ENCODE results near the gene TMEM126B.

TMEM126B gene

DNA sequence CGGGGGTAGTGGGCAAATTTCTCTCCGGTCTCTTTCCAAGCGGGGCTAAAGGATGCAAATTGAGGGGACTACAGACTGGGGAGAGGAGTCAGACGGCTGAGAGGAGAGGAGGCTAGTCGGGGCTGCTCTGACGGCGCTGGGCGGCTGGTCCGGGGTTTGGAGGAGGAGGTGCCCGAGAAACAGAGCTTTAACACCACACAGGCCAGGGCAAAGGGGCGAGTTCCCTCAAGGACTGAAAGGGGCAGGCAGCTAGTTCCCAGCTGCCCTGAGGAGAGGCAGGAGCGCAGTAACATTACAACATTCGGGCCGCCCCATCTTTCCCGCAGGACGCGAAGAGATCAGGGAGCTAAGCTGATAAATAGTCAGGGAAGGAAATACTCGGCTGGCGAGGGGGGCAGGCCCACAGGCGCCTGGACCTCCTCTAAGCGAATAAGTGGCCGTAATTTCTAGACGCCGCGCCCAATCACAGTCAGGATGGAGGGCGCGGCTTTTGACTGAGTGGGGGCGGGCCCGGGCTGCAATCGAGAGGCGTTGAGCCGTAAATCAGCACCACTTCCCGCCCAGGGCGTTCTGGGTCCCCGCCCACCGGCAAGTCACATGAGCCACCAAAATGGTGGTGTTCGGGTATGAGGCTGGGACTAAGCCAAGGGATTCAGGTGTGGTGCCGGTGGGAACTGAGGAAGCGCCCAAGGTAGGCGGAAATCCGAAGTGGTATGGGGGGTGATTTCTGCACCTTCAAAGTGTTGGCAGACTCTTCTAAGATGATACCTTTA lies at the start of gene TMEM126B:
TMEM126B (plus strand) TSS at position 596 of the 773 bp plus-strand sequence; CDS start at position 611, 15 bp downstream.
- TF ChIP-seq GATA2 (IDR thresholded peaks at IDR 0.05; ENCODE audit: low read depth, low read length) (no peak), GATA3 (IDR thresholded peaks at IDR 0.05; ENCODE audit: low read depth, low read length) (no peak)

DNA sequence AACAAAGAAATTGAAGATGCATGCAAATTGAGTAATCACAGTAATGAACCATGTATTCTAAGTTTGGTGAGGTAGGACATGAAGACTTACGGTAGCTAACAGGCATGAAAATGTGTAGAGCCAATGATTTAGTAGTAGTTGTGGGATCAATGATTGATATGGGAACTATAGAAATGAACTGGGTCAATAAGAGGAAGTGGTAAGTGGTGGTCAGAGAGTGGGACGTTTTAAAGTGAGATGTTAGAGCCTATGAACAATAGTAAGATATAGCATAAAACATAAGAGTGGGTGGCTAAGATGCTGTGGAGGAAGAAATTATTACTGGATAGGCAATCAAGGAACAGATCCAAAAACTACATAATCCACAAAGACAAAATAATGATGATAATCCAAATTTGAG lies 46.3 kb upstream of the TMEM126B start:
- no peak for TF ChIP-seq GATA2 (IDR thresholded peaks at IDR 0.05; ENCODE audit: low read depth, low read length)

DNA sequence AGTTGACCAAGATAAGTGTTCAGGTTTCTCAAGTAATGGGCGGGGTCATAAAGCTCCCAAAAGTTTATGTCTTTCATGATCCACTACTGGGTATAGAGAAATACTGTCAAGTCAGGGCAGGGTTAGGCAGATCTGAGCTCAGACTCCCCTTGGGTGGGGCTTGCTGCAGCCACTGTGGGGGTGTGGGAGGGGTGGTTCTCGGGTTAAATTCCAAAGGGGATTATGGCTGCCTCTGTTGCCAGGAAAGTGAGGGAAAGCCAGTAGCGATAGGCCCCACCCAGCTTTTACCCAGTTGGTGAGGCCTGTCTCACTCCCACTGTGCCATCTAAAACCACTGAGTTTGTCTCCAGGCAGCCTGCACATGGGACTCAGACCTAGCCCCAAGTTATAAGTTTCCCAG lies 39.0 kb upstream of the TMEM126B start:
- TF ChIP-seq GATA3 (IDR thresholded peaks at IDR 0.05; ENCODE audit: low read depth, low read length): no peak
- TF ChIP-seq GATA2 (IDR thresholded peaks at IDR 0.05; ENCODE audit: low read depth, low read length): no peak

DNA sequence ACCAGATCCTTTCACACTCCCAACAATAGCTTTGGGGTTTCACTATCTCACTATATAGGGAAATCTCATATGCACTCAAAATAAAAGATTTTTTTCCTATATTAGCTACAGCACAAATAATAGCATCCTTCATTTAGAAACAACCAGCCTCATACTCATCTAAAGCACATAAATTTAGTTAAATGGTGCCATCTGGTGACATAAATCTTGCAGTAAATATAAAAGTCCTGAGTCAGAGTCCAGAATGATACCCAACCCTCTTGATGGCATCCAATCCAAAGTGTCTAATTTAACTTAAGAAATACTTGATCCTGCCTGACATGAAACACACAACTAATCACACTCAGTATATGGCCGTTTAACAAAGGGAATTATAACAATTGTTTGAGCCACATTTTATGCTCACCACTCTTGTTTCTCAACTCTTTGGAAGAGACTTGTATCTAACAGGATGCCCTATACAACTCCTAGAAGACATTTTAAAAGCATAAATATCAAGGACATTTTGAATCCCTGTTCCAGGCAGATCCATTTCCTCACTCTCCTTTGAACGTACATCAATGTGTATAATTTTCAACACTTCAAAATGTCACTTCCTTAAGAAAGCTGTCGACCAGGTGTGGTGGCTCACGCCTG lies 37.4 kb upstream of the TMEM126B start:
- no peak for TF ChIP-seq GATA2 (IDR thresholded peaks at IDR 0.05; ENCODE audit: low read depth, low read length)
- no peak for TF ChIP-seq GATA3 (IDR thresholded peaks at IDR 0.05; ENCODE audit: low read depth, low read length)

DNA sequence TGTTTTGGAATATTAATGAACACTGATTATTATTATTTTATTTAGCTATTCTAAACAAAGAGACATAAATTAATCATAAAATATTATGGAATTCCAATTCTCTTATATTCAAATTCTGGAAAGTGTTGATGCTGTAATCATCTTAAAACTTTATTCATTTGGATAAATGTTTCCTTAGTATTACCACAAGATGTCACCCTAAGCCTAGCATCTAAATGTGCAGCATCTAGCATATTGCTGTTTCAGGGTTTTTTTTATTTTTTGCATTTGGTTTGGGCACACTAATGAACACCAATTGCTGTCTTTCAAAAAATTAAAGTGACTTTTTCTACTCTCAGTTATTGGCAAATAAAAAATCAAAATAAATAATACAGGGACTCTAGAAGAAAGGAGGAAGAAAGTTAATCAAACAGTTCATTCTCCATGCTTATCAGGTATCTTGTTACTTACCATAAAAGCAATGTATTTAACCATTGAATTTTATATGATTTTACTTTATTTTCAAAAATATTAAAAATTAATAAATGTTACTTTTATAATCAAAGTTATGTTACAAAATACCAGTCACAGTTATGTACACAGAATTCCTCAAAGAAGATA lies 33.0 kb upstream of the TMEM126B start:
- TF ChIP-seq GATA2 (IDR thresholded peaks at IDR 0.05; ENCODE audit: low read depth, low read length): no peak

DNA sequence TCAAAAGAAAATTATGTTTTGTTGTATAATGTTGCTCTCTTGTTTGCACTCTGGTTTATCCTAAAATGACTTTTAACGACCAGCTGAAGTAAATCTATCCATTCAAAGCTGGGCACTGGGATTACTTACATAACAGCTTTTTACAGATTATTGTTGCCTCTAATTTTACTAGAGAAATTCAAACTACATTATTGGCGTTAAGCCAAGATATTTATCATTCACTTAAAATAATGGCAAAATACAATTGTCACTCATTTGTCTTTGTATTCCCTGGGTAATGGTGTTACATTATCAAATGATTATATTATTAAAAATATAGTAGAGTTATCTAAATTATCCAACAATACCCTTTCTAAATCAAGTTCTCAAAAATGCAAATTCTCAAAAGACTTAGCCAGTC lies 31.5 kb upstream of the TMEM126B start:
- no peak for TF ChIP-seq GATA3 (IDR thresholded peaks at IDR 0.05; ENCODE audit: low read depth, low read length)
- no peak for TF ChIP-seq GATA2 (IDR thresholded peaks at IDR 0.05; ENCODE audit: low read depth, low read length)

DNA sequence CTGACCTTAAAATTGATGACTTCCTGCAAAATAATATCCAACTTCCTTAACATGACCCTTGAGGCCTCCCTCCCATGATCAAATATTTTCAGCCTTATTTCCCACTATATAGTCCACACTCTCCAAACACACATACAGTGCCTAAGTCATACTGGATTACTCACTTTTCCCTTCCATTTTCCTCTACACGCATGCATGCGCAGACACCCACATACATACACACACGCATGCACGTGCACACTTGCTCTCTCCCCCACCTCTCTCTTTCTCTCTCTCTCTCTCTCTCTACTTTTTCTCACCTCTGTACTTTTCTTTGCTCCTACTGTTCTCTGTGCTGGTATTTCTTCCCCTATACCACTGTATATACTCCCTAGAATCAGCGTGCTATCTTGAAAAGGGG lies 29.3 kb upstream of the TMEM126B start:
- TF ChIP-seq GATA2 (IDR thresholded peaks at IDR 0.05; ENCODE audit: low read depth, low read length) (no peak), GATA3 (IDR thresholded peaks at IDR 0.05; ENCODE audit: low read depth, low read length) (no peak)

DNA sequence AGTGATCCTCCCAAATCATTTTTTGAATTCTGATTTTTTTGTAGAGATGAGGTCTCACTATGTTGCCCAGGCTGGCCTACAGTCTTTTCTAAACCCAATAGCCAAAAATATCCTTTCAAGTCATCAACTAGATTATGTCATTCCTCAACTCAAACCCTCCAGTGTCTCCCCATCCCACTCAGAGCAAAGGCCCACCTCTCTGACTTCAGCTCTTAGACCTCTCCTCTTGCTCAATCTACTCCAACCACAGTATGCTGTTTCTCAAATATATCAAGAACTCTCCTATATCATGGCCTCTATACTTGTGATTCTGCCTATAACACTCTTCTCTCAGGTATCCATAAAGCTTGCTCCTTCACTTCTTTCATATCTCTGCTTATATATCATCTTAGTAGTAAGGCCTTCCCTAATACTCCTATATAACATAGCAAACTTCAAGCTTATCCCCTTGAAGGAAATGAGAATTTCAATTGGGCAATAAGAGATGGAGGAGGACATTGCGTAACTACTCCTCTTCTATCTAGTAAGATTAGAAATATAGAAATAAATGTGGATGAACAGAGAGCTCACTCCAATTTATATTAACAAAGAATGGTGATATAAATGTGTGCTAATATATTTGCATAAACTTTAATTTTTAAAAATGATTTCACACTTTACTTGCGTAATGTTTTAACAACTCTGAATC lies 25.7 kb upstream of the TMEM126B start:
- no peak for TF ChIP-seq GATA2 (IDR thresholded peaks at IDR 0.05; ENCODE audit: low read depth, low read length)
- TF ChIP-seq GATA3 (IDR thresholded peaks at IDR 0.05; ENCODE audit: low read depth, low read length): no peak

DNA sequence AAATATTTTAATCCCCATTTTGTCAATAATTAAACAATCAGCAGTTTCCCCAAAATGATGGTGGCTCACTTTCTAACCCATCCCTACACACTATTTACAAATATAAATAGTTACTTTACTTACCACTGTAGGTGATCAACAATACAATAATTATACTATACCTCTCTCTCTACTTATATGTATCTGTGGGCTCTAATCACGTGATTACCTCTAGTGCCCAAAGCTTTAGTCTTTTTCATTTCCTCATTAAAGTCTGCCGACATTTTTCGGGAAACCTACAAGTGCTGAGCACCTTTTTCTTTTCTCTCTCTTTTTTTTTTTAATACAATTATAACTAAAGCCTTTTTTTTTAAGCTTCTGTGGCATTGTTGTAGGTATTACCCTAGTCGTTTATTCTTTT lies 25.2 kb upstream of the TMEM126B start:
- TF ChIP-seq GATA3 (IDR thresholded peaks at IDR 0.05; ENCODE audit: low read depth, low read length) (no peak), GATA2 (IDR thresholded peaks at IDR 0.05; ENCODE audit: low read depth, low read length) (no peak)

DNA sequence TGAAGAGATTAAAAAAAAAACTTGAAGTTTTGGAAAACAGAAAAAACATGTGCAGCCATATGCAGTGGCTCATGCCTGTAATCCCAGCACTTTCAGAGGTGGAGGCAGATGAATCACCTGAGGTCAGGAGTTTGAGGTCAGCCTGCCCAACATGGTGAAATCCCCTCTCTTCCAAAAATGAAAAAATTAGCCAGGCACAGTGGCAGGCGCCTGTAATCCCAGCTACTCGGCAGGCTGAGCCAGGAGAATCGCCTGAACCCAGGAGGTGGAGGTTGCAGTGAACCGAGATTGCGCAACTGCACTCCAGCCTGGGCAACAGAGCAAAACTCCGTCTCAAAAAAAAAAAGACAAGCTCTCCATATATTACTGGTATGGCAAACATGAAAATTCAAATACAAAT lies 8.9 kb upstream of the TMEM126B start:
- TF ChIP-seq GATA2 (IDR thresholded peaks at IDR 0.05; ENCODE audit: low read depth, low read length) (no peak), GATA3 (IDR thresholded peaks at IDR 0.05; ENCODE audit: low read depth, low read length) (no peak)

DNA sequence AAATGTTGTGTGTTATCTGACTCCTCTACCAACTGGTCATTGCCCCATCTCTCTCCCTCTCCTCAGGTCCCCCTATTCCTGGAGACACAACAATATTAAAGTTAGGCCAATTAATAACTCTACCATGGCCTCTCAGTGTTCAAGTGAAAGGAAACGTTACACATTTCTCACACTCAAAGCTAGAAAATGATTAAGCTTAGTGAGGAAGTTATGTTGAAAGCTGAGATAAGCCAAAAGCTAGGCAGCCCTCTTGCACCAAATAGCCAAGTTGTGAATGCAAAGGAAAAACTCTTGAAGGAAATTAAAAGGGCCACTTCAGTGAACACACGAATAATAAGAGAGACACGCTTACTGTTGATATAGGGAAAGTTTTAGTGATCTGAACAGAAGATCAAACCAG lies 8.1 kb upstream of the TMEM126B start:
- no peak for TF ChIP-seq GATA2 (IDR thresholded peaks at IDR 0.05; ENCODE audit: low read depth, low read length)
- no peak for TF ChIP-seq GATA3 (IDR thresholded peaks at IDR 0.05; ENCODE audit: low read depth, low read length)

DNA sequence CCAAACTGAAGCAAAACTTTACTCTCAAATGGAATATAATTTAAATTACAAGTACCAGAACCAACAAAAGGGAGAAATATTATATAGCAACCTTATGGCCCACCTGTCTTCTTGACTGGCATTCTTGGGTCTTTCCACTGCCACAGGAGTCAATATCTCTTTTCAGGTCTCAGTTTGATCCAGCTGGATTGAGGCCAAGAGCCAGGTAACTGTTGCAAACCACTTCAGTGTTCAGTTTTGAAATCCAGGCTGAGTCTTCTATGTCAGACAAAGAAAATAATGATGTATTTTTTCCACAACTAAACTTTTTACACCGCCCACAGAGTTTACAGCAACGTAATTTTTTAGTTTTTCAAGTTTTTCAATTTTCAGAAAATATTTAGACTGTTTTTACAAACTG lies 1.9 kb upstream of the TMEM126B start:
- TF ChIP-seq GATA2 (IDR thresholded peaks at IDR 0.05; ENCODE audit: low read depth, low read length) (no peak), GATA3 (IDR thresholded peaks at IDR 0.05; ENCODE audit: low read depth, low read length) (no peak)

DNA sequence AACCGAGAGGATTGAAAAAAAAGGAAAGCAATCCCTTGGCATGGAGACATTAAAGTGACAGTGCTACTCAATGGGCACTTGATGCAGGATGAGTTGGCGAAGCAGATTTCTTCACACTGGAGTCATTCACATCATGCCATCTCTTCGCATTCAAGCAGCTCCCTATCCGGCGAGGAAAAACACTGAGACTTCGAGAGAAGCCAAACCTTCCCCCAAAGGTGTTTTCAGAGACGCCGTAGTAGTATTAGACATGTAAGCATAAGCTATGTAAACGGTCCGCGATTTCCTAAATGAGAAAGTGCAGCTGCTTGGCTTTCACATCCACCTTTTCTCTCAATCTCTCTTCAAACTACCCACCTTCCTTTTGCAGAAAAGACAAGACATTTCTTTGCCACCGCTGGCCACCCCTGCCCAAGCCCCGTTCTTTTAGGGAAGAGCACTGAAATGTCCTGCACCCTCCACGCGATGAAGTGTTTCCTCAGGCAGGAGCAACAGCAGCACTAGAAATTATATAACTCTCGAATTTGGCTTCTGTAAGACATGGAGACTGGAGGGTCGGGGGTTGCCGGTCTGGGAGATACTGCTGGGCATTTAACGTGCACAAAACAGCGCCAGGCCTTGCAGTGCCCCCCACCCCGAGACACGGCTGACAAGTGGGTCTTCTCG lies 928 bp upstream of the TMEM126B start, which contains the start of gene DLG2:
DLG2 (minus strand) TSS at position 13 of the 666 bp plus-strand sequence.
- TF ChIP-seq GATA3 (IDR thresholded peaks at IDR 0.05; ENCODE audit: low read depth, low read length) (no peak), GATA2 (IDR thresholded peaks at IDR 0.05; ENCODE audit: low read depth, low read length) (no peak)

DNA sequence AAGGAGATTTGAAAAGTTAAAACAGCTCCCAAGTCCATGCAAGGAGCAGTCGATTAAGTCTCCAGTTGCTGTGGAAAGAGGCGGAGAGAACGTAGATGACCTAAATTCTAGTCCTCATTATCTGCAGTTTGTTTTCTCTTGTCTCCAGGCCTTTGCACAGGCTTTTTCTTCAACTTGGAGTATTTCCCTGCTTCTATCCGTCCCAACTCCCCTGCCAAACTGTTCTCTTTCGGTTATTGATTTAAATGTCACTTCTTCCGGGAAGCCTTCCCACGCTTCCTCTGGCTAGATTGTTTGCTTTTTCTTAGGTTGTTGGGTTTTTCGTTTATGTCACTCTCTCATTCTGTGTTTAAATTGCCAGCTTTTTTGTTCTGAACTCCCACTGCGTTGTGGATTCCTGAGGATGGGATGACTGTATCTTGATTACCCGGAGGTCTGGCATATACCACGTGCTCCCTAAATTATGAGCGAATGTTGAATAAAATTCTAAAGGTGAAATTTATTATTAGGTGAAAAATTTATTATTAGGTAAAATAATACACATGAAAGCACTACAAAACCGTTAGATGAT lies 463 bp downstream of the TMEM126B start:
- TF ChIP-seq GATA3 (IDR thresholded peaks at IDR 0.05; ENCODE audit: low read depth, low read length) (no peak), GATA2 (IDR thresholded peaks at IDR 0.05; ENCODE audit: low read depth, low read length) (no peak)
